GM12878 (cell line): ENCODE results near the gene TK1. TPM values are rescaled to one million over a fixed set of nuclear protein-coding genes. Genes with fewer than 3 reads are reported as not detected.

Experiments
- ATAC-seq: fragments of 200-7000 bp; cut with Tn5 transposase; 3 replicates; pipeline ENCODE4 v1.9.1; 2020; ENCODE audit warnings: mild to moderate bottlenecking, moderate library complexity
- BruUV-seq: library from RNA; stranded (reverse); fragments of 400-500 nt; replicated peaks from 2 replicates; lab custom pipeline; 2021; lab: Mats Ljungman, UMichigan
- CTCF ChIA-PET: fragments of 300-600 bp; sonication (Branson Sonifier 250); formaldehyde crosslinking; extraction: SDS; loops from one replicate; lab custom pipeline; 2021; ENCODE audit warnings: inconsistent platforms; lab: Yijun Ruan, JAX
- POLR2A ChIA-PET: fragments of 350-600 bp; formaldehyde crosslinking; extraction: SDS; loops from one replicate; lab custom pipeline; 2021; ENCODE audit warnings: inconsistent platforms; lab: Charles Lee
- RAD21 ChIA-PET: fragments of 300-600 bp; sonication (Branson Sonifier 250); formaldehyde crosslinking; loops from one replicate; lab custom pipeline; 2023; ENCODE audit warnings: antibody characterized with exemption; ENCODE audit not compliant: unreplicated experiment; lab: Charles Lee
- SMC1A ChIA-PET: fragments of 300-600 bp; sonication (Branson Sonifier 250); formaldehyde crosslinking; loops from one replicate; lab custom pipeline; 2023; ENCODE audit not compliant: unreplicated experiment, uncharacterized antibody; lab: Charles Lee
- DNase-seq: peaks from one replicate; pipeline ENCODE4 v3.0.0-alpha.2; 2011; ENCODE audit warnings: low read depth, low spot score
- FAIRE-seq: peaks from 3 replicates; lab custom pipeline; 2011; peaks lifted over from hg19 to GRCh38; lab: Jason Lieb, UNC
- H2AFZ ChIP-seq: 2 replicates; pipeline ENCODE4 v1.6.0; 2011; ENCODE audit warnings: low read depth, low read length, control low read depth; ENCODE audit not compliant: control insufficient read depth
- H3K27ac ChIP-seq: 2 replicates; pipeline ENCODE4 v1.5.1; 2011; ENCODE audit warnings: control low read depth; ENCODE audit not compliant: control insufficient read depth, insufficient read depth
- H3K27me3 ChIP-seq, 2 experiments: replicated peaks in 1 of 2; 2 replicates each; pipeline versions ENCODE4 v1.6.0 to v1.6.1; 2011; ENCODE audit warnings: low read length in 1 of 2; ENCODE audit not compliant: control insufficient read depth in 2 of 2, insufficient read depth in 2 of 2
- H3K36me3 ChIP-seq, 2 experiments: 2 replicates each; pipeline ENCODE4 v1.5.1; 2011; ENCODE audit warnings: low read length in 1 of 2; ENCODE audit not compliant: control insufficient read depth in 2 of 2, insufficient read depth in 2 of 2
- H3K4me1 ChIP-seq: 2 replicates; pipeline ENCODE4 v1.6.1; 2011; ENCODE audit warnings: mild to moderate bottlenecking, low read length, moderate library complexity, mixed read lengths; ENCODE audit not compliant: control insufficient read depth, insufficient read depth
- H3K4me2 ChIP-seq: 2 replicates; pipeline ENCODE4 v1.6.0; 2011; ENCODE audit warnings: control low read depth; ENCODE audit not compliant: control insufficient read depth, insufficient read depth
- H3K4me3 ChIP-seq: fragments of 200-600 bp; sonication (generic); 2 replicates; pipeline ENCODE4 v1.5.1; 2016
- H3K79me2 ChIP-seq: 2 replicates; pipeline ENCODE4 v1.6.0; 2011; ENCODE audit warnings: low read length; ENCODE audit not compliant: control insufficient read depth, insufficient read depth
- H3K9ac ChIP-seq: 2 replicates; pipeline ENCODE4 v1.8.0; 2011; ENCODE audit warnings: low read length, control low read depth, mixed read lengths; ENCODE audit not compliant: control insufficient read depth, insufficient read depth
- H3K9me3 ChIP-seq: replicated peaks from 3 replicates; pipeline ENCODE4 v1.5.1; 2011; ENCODE audit warnings: mild to moderate bottlenecking, low read length; ENCODE audit not compliant: control insufficient read depth, insufficient read depth
- H4K20me1 ChIP-seq: 2 replicates; pipeline ENCODE4 v1.6.0; 2011; ENCODE audit not compliant: control insufficient read depth, insufficient read depth
- BACH1 ChIP-seq: fragments of 450-650 bp; IDR thresholded peaks from 2 replicates; pipeline ENCODE4 v1.6.1; 2017; ENCODE audit warnings: mild to moderate bottlenecking, borderline replicate concordance
- KLF5 ChIP-seq: fragments of 450-650 bp; IDR thresholded peaks from 2 replicates; pipeline ENCODE4 v1.6.1; 2014; ENCODE audit warnings: mild to moderate bottlenecking; ENCODE audit not compliant: partially characterized antibody
- MTA2 ChIP-seq: fragments of 450-650 bp; IDR thresholded peaks from 2 replicates; pipeline ENCODE4 v1.6.1; 2016; ENCODE audit warnings: low read depth, mild to moderate bottlenecking, moderate library complexity
- MTA3 ChIP-seq: IDR thresholded peaks from 2 replicates; pipeline ENCODE4 v1.6.1; 2012; ENCODE audit warnings: low read length, inconsistent platforms, borderline replicate concordance
- POLR2AphosphoS5 ChIP-seq: IDR thresholded peaks from 2 replicates; pipeline ENCODE4 v1.6.1; 2011; ENCODE audit warnings: mild to moderate bottlenecking, low read length, inconsistent platforms
- RCOR1 ChIP-seq: conservative IDR thresholded peaks from 2 replicates; pipeline ENCODE4 v1.6.1; 2012; ENCODE audit warnings: low read depth, low read length, improper control_type of control experiment
- SIX5 ChIP-seq: IDR thresholded peaks from 2 replicates; pipeline ENCODE4 v1.6.1; 2011; ENCODE audit warnings: mild to moderate bottlenecking, low read depth, low read length, moderate library complexity; ENCODE audit not compliant: severe bottlenecking
- STAT1 ChIP-seq: fragments of 450-650 bp; conservative IDR thresholded peaks from 2 replicates; pipeline ENCODE4 v1.6.1; 2014; ENCODE audit warnings: antibody characterized with exemption, mild to moderate bottlenecking
- WGBS: methylation state at CpG from one replicate; pipeline ENCODE4 v1.1.6; 2016; ENCODE audit warnings: low lambda C conversion rate; ENCODE audit not compliant: insufficient replicate concordance, insufficient coverage; ENCODE audit errors: missing lambda C conversion rate; 5-methylcytosine and 5-hydroxymethylcytosine counted together
- in situ Hi-C: fragments of 300-500 bp; cut with MboI; formaldehyde crosslinking; loops from 9 replicates; pipeline ENCODE4 v1.14.3; 2018; ENCODE audit warnings: mixed read lengths
- intact Hi-C: fragments of 100-400 bp; cut with micrococcal nuclease; formaldehyde crosslinking; loops from one replicate; pipeline ENCODE4 v1.14.2; 2022; ENCODE audit not compliant: unreplicated experiment
- polyA plus RNA-seq, 11 experiments: library from polyadenylated mRNA; depleted of rRNA in 4 of 11; unstranded in 6 of 11; stranded (reverse) in 5 of 11; fragments of >200 nt; fragmentation: Nextera tagmentation in 4 of 11; fragmentation: Illumina TruSeq in 1 of 11; extraction: Ambion mirVana in 4 of 11; extraction: Trizol in 1 of 11; gene quantifications; 1 replicate in 1 of 11; 2 replicates in 10 of 11; pipeline versions ENCODE4 v1.2.1 to v1.2.3, GENCODE V29; 2011 to 2016; ENCODE audit warnings: inconsistent platforms in 2 of 11, missing spikeins in 2 of 11, low read depth in 1 of 11
- total RNA-seq, 4 experiments: library from RNA; depleted of rRNA in 3 of 4; stranded (reverse); fragments of >200 nt in 3 of 4; fragmentation: Illumina TruSeq in 1 of 4; extraction: Trizol in 1 of 4; gene quantifications; 2 replicates each; pipeline versions ENCODE4 v1.2.1 to v1.2.3, GENCODE V29; 2013 to 2021
- TF ChIP-seq, protein P1 (sequence below): IDR thresholded peaks from 2 replicates; pipeline ENCODE4 v1.6.1; 2011; ENCODE audit warnings: borderline replicate concordance, low read depth, mild to moderate bottlenecking, moderate library complexity, low read length; ENCODE audit not compliant: insufficient read depth, poor library complexity, severe bottlenecking
- TF ChIP-seq, protein P2 (sequence below): fragments of 450-650 bp; IDR thresholded peaks from 2 replicates; pipeline ENCODE4 v1.6.1; 2016; ENCODE audit warnings: mild to moderate bottlenecking

TK1 gene
- total and polyA plus RNA-seq, 10 of the 15 experiments (the other 5 are each of a cell fraction or from before 2014, with no cell fraction given): 4.6 to 175 (median 77.9) TPM

DNA sequence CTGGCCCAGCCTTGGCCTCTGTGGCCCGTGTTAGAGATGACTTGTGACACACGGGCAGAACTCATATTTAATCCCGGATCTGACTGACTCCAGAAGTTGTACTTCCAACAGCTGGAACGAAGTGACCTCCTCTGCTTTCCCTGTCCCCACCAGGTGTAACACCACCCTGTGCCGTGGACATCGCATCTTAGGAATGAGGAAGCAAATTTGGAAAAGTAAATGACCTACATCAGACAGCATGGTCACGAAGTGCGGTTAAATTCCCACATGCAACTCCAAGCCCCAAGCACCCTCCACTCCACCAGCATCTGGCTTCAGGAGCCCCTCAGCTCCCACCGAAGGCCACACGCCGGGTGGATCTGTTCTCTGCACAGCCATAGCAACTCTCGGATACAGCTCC, 2.9 kb downstream of the TK1 start (continued):
- TF ChIP-seq, protein P1, sequence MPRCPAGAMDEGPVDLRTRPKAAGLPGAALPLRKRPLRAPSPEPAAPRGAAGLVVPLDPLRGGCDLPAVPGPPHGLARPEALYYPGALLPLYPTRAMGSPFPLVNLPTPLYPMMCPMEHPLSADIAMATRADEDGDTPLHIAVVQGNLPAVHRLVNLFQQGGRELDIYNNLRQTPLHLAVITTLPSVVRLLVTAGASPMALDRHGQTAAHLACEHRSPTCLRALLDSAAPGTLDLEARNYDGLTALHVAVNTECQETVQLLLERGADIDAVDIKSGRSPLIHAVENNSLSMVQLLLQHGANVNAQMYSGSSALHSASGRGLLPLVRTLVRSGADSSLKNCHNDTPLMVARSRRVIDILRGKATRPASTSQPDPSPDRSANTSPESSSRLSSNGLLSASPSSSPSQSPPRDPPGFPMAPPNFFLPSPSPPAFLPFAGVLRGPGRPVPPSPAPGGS: no peak
- TF ChIP-seq KLF5: no peak

DNA sequence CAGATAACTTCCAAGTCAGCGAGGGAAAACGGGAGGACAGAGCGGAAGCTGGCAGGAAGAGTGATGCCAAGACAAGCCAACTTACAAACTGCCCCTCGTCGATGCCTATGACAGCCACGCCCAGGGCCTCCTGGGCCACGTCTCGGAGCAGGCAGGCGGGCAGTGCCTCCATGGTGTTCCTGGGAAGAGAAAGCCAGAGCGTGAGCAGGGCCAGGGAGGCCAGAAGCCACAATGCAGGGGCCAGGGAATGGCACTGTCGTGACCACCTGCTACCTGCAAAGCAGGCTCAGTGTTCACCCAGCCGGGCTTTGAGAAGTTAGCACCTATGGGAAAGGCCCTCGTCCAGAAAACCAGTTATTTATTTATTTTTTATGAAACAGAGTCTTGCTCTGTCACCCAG, 4.3 kb downstream of the TK1 start:
- FAIRE-seq (no peak), DNase-seq (no peak), ATAC-seq (no peak)
- Histone ChIP-seq H3K9me3 (no peaks in the 10 kb centered on the region), H4K20me1 (no peaks in the 10 kb centered on the region), H3K79me2 (peaks cover 20% of the 10 kb centered on the region), H3K36me3 (peaks cover 10 to 11% of the 10 kb centered on the region in 2 experiments; a peak in 3 of 4 replicates), H3K4me3 (no peak overlapping the region), H3K4me1 (peaks cover 15% of the 10 kb centered on the region; the same call in 1 of the 2 replicates), H3K4me2 (no peak overlapping the region), H3K27ac (no peak overlapping the region), H3K9ac (no peak overlapping the region), H2AFZ (no peak overlapping the region), H3K27me3 (no peaks in the 10 kb centered on the region)
- ChIA-PET SMC1A (interaction anchor here (0.7 to 1.9 kb wide), 5 partner anchors 10 to 69 kb away, joined by 3 to 5 read pairs (median 4); no protein-coding TSS in a partner anchor), CTCF (interaction anchor here (0.8 to 1.6 kb wide), 6 partner anchors 8 to 98 kb away, joined by 3 to 8 read pairs (median 3); no protein-coding TSS in a partner anchor), RAD21 (interaction anchor here (0.6 to 1.3 kb wide), 2 partner anchors 9 to 69 kb away, joined by 3 read pairs; no protein-coding TSS in a partner anchor), POLR2A (interaction anchor here (0.7 kb wide), 1 partner anchor 163 kb away, joined by 3 read pairs; no protein-coding TSS in a partner anchor)
- intact Hi-C loops (no loop called here), in situ Hi-C loops (no loop called here)
- BruUV-seq: no TSS peak
- TF ChIP-seq MTA3 (no peak), BACH1 (no peak), POLR2AphosphoS5 (no peak), MTA2 (no peak), RCOR1 (no peak), STAT1 (no peak), SIX5 (no peak)
- TF ChIP-seq, protein P2, sequence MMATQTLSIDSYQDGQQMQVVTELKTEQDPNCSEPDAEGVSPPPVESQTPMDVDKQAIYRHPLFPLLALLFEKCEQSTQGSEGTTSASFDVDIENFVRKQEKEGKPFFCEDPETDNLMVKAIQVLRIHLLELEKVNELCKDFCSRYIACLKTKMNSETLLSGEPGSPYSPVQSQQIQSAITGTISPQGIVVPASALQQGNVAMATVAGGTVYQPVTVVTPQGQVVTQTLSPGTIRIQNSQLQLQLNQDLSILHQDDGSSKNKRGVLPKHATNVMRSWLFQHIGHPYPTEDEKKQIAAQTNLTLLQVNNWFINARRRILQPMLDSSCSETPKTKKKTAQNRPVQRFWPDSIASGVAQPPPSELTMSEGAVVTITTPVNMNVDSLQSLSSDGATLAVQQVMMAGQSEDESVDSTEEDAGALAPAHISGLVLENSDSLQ: no peak
- WGBS: 96% methylated on average over 13 of the region's 13 CpGs
